Measurements from ENCODE around the gene PSME3IP1. TPM values are rescaled to one million over a fixed set of nuclear protein-coding genes. Genes with fewer than 3 reads are reported as not detected.
A peak's percentile ranks its signal among the peaks of the same experiment; 100 is the strongest.

Gene PSME3IP1
- total and polyA plus RNA-seq, 11 donors: 37.8 to 74.6 (median 65.8) TPM

- no peak for DNase-seq
- Histone ChIP-seq H3K4me3 (no peak overlapping the region), H3K27me3 (no peaks in the 10 kb centered on the region), H3K27ac (peak overlapping the region in 5 of 12 donors; percentile 19 to 82 (median 35)), H3K4me1 (peaks cover 0 to 23% (median 12%) of the 10 kb centered on the region in 12 donors), H3K36me3 (peaks cover 0 to 91% (median 82%) of the 10 kb centered on the region in 9 donors), H3K9me3 (no peaks in the 10 kb centered on the region)
- no peak for ATAC-seq
- intact Hi-C loops (cut with DNase I): loop anchor here in 9 of 10 donors (2.0 to 10.0 kb wide), 6 partner anchors 83 to 310 kb away; partner anchors contain the start of genes SLC12A3 (in 4 of the 9) and CETP (in 2 of the 9)
- TF ChIP-seq POLR2A (IDR thresholded peaks at IDR 0.05) (no peak), CTCF (IDR thresholded peaks at IDR 0.05) (no peak)
- WGBS, 4 donors: 57 to 67% (median 65%) methylated on average over 3 of the region's 3 CpGs
Measured at GRCh38 chr16:57167538-57167937, 18.3 kb downstream of the PSME3IP1 start.

- Histone ChIP-seq H3K4me3 (no peak overlapping the region), H3K27ac (peak overlapping the region in 5 of 12 donors; percentile 19 to 82 (median 35)), H3K36me3 (peaks cover 0 to 91% (median 82%) of the 10 kb centered on the region in 9 donors), H3K9me3 (no peaks in the 10 kb centered on the region), H3K27me3 (no peaks in the 10 kb centered on the region), H3K4me1 (peaks cover 0 to 23% (median 12%) of the 10 kb centered on the region in 12 donors)
- ATAC-seq (peak; percentile 57 to 91 (median 88)), DNase-seq (peak in 2 of 5 donors; percentile 53)
- TF ChIP-seq CTCF (IDR thresholded peaks at IDR 0.05): no peak
- TF ChIP-seq POLR2A (IDR thresholded peaks at IDR 0.05): no peak
- intact Hi-C loops (cut with DNase I): loop anchor here in 9 of 10 donors (2.0 to 10.0 kb wide), 6 partner anchors 82 to 310 kb away; partner anchors contain the start of genes SLC12A3 (in 4 of the 9) and CETP (in 2 of the 9)
- 44 to 51% (median 47%) methylated on average over 7 of the region's 7 CpGs for WGBS, 4 donors
Measured at GRCh38 chr16:57166951-57167350, 18.9 kb downstream of the PSME3IP1 start.

GRCh38 chr16:57166451-57166850 is 19.4 kb downstream of the PSME3IP1 start:
- intact Hi-C loops (cut with DNase I): loop anchor here in 9 of 10 donors (2.0 to 10.0 kb wide), 6 partner anchors 82 to 309 kb away; partner anchors contain the start of genes SLC12A3 (in 4 of the 9) and CETP (in 2 of the 9)
- DNase-seq (no peak), ATAC-seq (peak in 1 of 4 donors; percentile 20)
- Histone ChIP-seq H3K27ac (peak overlapping the region in 2 of 12 donors; percentile 35 to 82), H3K4me3 (no peak overlapping the region), H3K4me1 (peaks cover 0 to 23% (median 12%) of the 10 kb centered on the region in 12 donors), H3K36me3 (peaks cover 0 to 91% (median 82%) of the 10 kb centered on the region in 9 donors), H3K9me3 (no peaks in the 10 kb centered on the region), H3K27me3 (no peaks in the 10 kb centered on the region)
- TF ChIP-seq POLR2A (IDR thresholded peaks at IDR 0.05) (no peak), CTCF (IDR thresholded peaks at IDR 0.05) (no peak)

- no peaks in the 10 kb centered on the region for H3K9me3 ChIP-seq
- no peak for ATAC-seq
- intact Hi-C loops (cut with DNase I): loop anchor here in 9 of 10 donors (1.0 to 10.0 kb wide), 7 partner anchors 18 to 309 kb away; partner anchors contain the start of genes SLC12A3 (in 4 of the 9) and CETP (in 2 of the 9)
- H3K27me3 ChIP-seq: no peaks in the 10 kb centered on the region
- no peak overlapping the region for H3K4me3 ChIP-seq
- peaks cover 0 to 91% (median 78%) of the 10 kb centered on the region in 9 donors for H3K36me3 ChIP-seq
- H3K27ac ChIP-seq: no peak overlapping the region
- TF ChIP-seq CTCF (IDR thresholded peaks at IDR 0.05) (no peak), POLR2A (IDR thresholded peaks at IDR 0.05) (no peak)
- peaks cover 0 to 23% (median 12%) of the 10 kb centered on the region in 12 donors for H3K4me1 ChIP-seq
- WGBS, 4 donors: 88 to 94% (median 92%) methylated on average over 3 of the region's 3 CpGs
- no peak for DNase-seq
Measured at GRCh38 chr16:57165938-57166337, 19.9 kb downstream of the PSME3IP1 start.
